DMS 273 (cell line): Measurements from ENCODE around the gene EVC2.

Experiments used
- DNase-seq: peaks from one replicate; lab custom pipeline; 2025; ENCODE audit not compliant: unreplicated experiment; lab: John Stamatoyannopoulos, UW

Gene EVC2

GRCh38 chr4:5678977-5679376, 29.4 kb downstream of the EVC2 start:
- no peak for DNase-seq

- DNase-seq, result no peak
Observed at GRCh38 chr4:5676763-5677162, 31.6 kb downstream of the EVC2 start.

- no peak for DNase-seq
Observed at GRCh38 chr4:5666741-5667140, 41.6 kb downstream of the EVC2 start.

GRCh38 chr4:5664778-5665177, 43.6 kb downstream of the EVC2 start:
- DNase-seq, result no peak

GRCh38 chr4:5662555-5662954, 45.8 kb downstream of the EVC2 start:
- DNase-seq, result no peak

GRCh38 chr4:5661237-5661636, 47.1 kb downstream of the EVC2 start:
- no peak for DNase-seq

- DNase-seq, result no peak
Observed at GRCh38 chr4:5660185-5660584, 48.2 kb downstream of the EVC2 start.

- no peak for DNase-seq
Observed at GRCh38 chr4:5658974-5659373, 49.4 kb downstream of the EVC2 start.

GRCh38 chr4:5656415-5656814, 51.9 kb downstream of the EVC2 start:
- DNase-seq, result no peak

- no peak for DNase-seq
Observed at GRCh38 chr4:5654791-5655190, 53.6 kb downstream of the EVC2 start.

GRCh38 chr4:5651089-5651488, 57.3 kb downstream of the EVC2 start:
- DNase-seq, result no peak

- DNase-seq, result no peak
Observed at GRCh38 chr4:5650040-5650439, 58.3 kb downstream of the EVC2 start.

- DNase-seq, result no peak
Observed at GRCh38 chr4:5647351-5647750, 61.0 kb downstream of the EVC2 start.

- no peak for DNase-seq
Observed at GRCh38 chr4:5640096-5640495, 68.3 kb downstream of the EVC2 start.

GRCh38 chr4:5639556-5639955, 68.8 kb downstream of the EVC2 start:
- DNase-seq, result no peak

- DNase-seq, result no peak
Observed at GRCh38 chr4:5638976-5639375, 69.4 kb downstream of the EVC2 start.

GRCh38 chr4:5638316-5638715, 70.0 kb downstream of the EVC2 start:
- no peak for DNase-seq

GRCh38 chr4:5636766-5637670, 71.3 kb downstream of the EVC2 start:
- no peak for DNase-seq

GRCh38 chr4:5635826-5636195, 72.5 kb downstream of the EVC2 start:
- no peak for DNase-seq

- DNase-seq, result no peak
Observed at GRCh38 chr4:5632571-5632970, 75.8 kb downstream of the EVC2 start.

- no peak for DNase-seq
Observed at GRCh38 chr4:5632066-5632440, 76.3 kb downstream of the EVC2 start.

GRCh38 chr4:5631352-5632065, 76.8 kb downstream of the EVC2 start:
- DNase-seq, result no peak
